ENCODE data around the gene POLR2F.
"Not testable (repeated sequence)": the region's sequence is repeated elsewhere in the genome, so short reads cannot be mapped to it uniquely, and the experiment has no call there.

Gene POLR2F

GRCh38 chr22:37930952-37931440 lies 22.5 kb upstream of the POLR2F start:
- Mint-ChIP-seq H3K36me3 (ENCODE audit: low read depth) (peaks cover 10% of the 10 kb centered on the region), H3K4me3 (no peak overlapping the region), H3K27ac (no peak overlapping the region), H3K9me3 (no peaks in the 10 kb centered on the region), H3K27me3 (ENCODE audit: low read depth) (no peaks in the 10 kb centered on the region), H3K4me1 (ENCODE audit: low read depth) (peaks cover 7% of the 10 kb centered on the region)
- DNase-seq (ENCODE audit: low spot score), result no peak

DNA sequence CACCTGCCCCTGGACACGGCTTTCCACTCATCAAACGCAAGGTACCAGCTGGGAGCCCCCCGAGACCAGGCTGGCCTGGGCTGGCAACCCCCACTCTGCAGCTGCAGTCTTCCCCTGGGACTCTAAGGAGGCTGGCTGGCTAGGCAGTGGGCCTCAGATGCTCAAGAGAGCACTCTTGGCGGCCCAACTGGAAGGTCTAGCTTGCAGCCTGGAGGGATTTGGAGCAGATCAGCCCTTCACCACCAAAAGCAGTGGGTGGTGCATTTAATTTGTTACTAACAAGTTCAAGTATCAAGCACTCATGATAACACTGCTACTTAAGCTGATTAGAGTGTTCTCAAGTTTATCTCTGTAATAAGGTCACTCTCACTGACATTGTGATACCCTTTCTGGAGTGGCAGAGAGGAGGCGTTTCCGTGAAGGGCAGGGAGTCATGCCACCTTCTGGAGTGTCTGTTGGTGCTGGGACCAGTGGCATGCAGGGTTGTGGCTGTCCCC lies 21.6 kb upstream of the POLR2F start:
- Mint-ChIP-seq H3K4me3 (no peak overlapping the region), H3K27ac (no peak overlapping the region), H3K9me3 (no peaks in the 10 kb centered on the region), H3K4me1 (ENCODE audit: low read depth) (peaks cover 7% of the 10 kb centered on the region), H3K27me3 (ENCODE audit: low read depth) (no peaks in the 10 kb centered on the region), H3K36me3 (ENCODE audit: low read depth) (peaks cover 12% of the 10 kb centered on the region)
- no peak for DNase-seq (ENCODE audit: low spot score)

- Mint-ChIP-seq H3K36me3 (ENCODE audit: low read depth) (peaks cover 13% of the 10 kb centered on the region), H3K27ac (no peak overlapping the region), H3K9me3 (no peaks in the 10 kb centered on the region)
Observed at GRCh38 chr22:37932401-37932800, 21.1 kb upstream of the POLR2F start.

GRCh38 chr22:37932821-37933578 lies 20.5 kb upstream of the POLR2F start:
- Mint-ChIP-seq H3K27ac (no peak overlapping the region), H3K36me3 (ENCODE audit: low read depth) (peaks cover 19% of the 10 kb centered on the region), H3K4me1 (ENCODE audit: low read depth) (peaks cover 7% of the 10 kb centered on the region), H3K27me3 (ENCODE audit: low read depth) (no peaks in the 10 kb centered on the region), H3K4me3 (no peak overlapping the region), H3K9me3 (no peaks in the 10 kb centered on the region)
- DNase-seq (ENCODE audit: low spot score), result no peak

More at GRCh38 chr22:37932401-37932800, 21.1 kb upstream of the POLR2F start:
- Mint-ChIP-seq H3K4me1 (ENCODE audit: low read depth) (peaks cover 7% of the 10 kb centered on the region), H3K4me3 (no peak overlapping the region), H3K27me3 (ENCODE audit: low read depth) (no peaks in the 10 kb centered on the region)
- no peak for DNase-seq (ENCODE audit: low spot score)

- Mint-ChIP-seq H3K27ac (no peak overlapping the region), H3K4me1 (ENCODE audit: low read depth) (peaks cover 7% of the 10 kb centered on the region), H3K36me3 (ENCODE audit: low read depth) (peaks cover 13% of the 10 kb centered on the region), H3K27me3 (ENCODE audit: low read depth) (no peaks in the 10 kb centered on the region), H3K9me3 (no peaks in the 10 kb centered on the region), H3K4me3 (no peak overlapping the region)
- DNase-seq (ENCODE audit: low spot score), result peak; percentile 87
Observed at GRCh38 chr22:37933711-37934376, 19.7 kb upstream of the POLR2F start.

DNA sequence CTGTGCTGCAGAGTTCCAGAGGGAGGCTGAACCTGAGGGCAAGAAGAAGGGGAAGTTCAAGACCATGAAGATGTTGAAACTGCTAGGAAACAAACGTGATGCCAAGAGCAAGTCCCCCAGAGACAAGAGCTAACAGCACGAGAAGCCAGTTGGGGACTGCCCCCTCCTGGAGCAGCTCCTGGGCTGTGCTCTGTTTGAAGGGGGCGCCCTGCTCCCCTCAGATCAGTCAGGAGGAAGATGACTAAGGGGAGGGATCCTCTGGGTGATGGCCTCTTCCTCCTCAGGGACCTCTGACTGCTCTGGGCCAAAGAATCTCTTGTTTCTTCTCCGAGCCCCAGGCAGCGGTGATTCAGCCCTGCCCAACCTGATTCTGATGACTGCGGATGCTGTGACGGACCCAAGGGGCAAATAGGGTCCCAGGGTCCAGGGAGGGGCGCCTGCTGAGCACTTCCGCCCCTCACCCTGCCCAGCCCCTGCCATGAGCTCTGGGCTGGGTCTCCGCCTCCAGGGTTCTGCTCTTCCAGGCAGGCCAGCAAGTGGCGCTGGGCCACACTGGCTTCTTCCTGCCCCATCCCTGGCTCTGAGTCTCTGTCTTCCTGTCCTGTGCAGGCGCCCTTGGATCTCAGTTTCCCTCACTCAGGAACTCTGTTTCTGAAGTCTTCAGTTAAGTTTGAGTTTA lies 12.7 kb upstream of the POLR2F start:
- no peaks in the 10 kb centered on the region for H3K9me3 Mint-ChIP-seq
- DNase-seq (ENCODE audit: low spot score), result no peak
- H3K4me3 Mint-ChIP-seq, result no peak overlapping the region
- H3K27me3 Mint-ChIP-seq (ENCODE audit: low read depth), result no peaks in the 10 kb centered on the region
- peak overlapping the region; percentile 36 for H3K27ac Mint-ChIP-seq
- peaks cover 15% of the 10 kb centered on the region for H3K36me3 Mint-ChIP-seq (ENCODE audit: low read depth)
- H3K4me1 Mint-ChIP-seq (ENCODE audit: low read depth), result no peaks in the 10 kb centered on the region

DNA sequence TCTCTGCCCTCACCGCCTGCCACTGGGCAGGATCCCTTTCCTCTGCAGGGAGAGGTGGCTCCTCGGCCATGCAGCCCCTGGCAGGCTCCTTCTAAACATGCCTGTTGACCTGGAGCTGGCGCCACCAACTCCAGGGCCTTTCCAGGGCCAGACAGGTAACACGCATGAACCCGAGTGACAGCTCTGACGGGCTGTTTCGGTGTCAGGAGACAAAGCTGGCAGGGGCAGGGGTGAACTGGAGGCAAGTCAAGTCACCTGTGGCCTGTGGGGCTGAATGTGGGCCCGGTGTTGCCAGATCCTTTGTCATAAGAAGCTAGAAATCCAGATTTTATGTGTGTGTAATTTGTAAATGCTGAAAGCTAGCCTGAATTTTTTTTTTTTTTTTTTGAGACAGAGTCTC lies 11.4 kb upstream of the POLR2F start:
- no peak overlapping the region for H3K4me3 Mint-ChIP-seq
- peaks cover 13% of the 10 kb centered on the region for H3K36me3 Mint-ChIP-seq (ENCODE audit: low read depth)
- no peak overlapping the region for H3K27ac Mint-ChIP-seq
- DNase-seq (ENCODE audit: low spot score), result no peak
- H3K9me3 Mint-ChIP-seq, result no peaks in the 10 kb centered on the region
- H3K4me1 Mint-ChIP-seq (ENCODE audit: low read depth), result no peaks in the 10 kb centered on the region
- H3K27me3 Mint-ChIP-seq (ENCODE audit: low read depth), result no peaks in the 10 kb centered on the region

GRCh38 chr22:37943136-37943824 lies 10.2 kb upstream of the POLR2F start:
- Mint-ChIP-seq H3K4me3 (no peak overlapping the region), H3K9me3 (no peaks in the 10 kb centered on the region), H3K27ac (no peak overlapping the region), H3K27me3 (ENCODE audit: low read depth) (no peaks in the 10 kb centered on the region), H3K36me3 (ENCODE audit: low read depth) (peaks cover 6% of the 10 kb centered on the region), H3K4me1 (ENCODE audit: low read depth) (no peaks in the 10 kb centered on the region)
- DNase-seq (ENCODE audit: low spot score), result no peak

DNA sequence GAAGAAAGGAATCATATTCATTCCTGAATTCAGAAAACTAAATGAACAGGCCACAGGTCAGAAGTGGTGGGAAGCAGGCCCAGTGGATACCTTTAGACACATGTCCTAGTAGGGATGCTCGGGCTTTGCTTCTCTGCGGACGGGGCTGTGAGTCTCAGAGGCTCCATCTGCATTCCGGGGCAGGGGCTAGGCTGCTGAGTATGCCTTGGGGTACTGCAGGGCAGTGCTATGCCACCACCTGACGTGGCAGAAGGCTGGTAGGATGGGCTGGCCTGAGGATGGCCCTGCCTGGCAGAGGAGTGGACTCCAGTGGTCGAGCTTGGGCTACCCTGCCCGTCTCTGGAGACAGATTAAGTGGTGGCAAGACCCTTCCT lies 9.7 kb upstream of the POLR2F start:
- no peaks in the 10 kb centered on the region for H3K27me3 Mint-ChIP-seq (ENCODE audit: low read depth)
- no peak overlapping the region for H3K27ac Mint-ChIP-seq
- H3K36me3 Mint-ChIP-seq (ENCODE audit: low read depth), result peaks cover 6% of the 10 kb centered on the region

DNA sequence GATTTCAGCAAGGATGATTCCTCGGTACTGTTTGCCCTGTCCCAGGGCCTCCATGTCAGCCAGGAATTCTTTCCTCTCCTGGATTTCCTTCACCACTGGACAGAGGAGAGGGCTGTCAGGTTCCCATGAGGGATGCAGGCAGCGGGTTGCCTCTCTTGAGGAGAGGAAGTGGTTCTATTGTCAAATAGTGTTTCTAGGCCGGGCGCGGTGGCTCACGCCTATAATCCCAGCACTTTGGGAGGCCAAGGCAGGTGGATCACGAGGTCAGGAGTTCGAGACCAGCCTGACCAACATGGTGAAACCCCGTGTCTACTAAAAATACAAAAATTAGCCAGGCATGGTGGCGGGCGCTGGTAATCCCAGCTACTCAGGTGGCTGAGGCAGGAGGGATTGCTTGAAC lies 9.1 kb upstream of the POLR2F start:
- H3K9me3 Mint-ChIP-seq; H3K36me3 Mint-ChIP-seq (ENCODE audit: low read depth); H3K27me3 Mint-ChIP-seq (ENCODE audit: low read depth); H3K4me1 Mint-ChIP-seq (ENCODE audit: low read depth); H3K4me3 Mint-ChIP-seq; H3K27ac Mint-ChIP-seq; DNase-seq (ENCODE audit: low spot score): not testable (repeated sequence)

More for the DNA sequence above, 9.7 kb upstream of the POLR2F start:
- DNase-seq (ENCODE audit: low spot score), result no peak
- Mint-ChIP-seq H3K4me1 (ENCODE audit: low read depth) (no peaks in the 10 kb centered on the region), H3K4me3 (no peak overlapping the region), H3K9me3 (no peaks in the 10 kb centered on the region)

GRCh38 chr22:37947142-37947795 lies 6.2 kb upstream of the POLR2F start:
- not testable (repeated sequence) for H3K9me3 Mint-ChIP-seq; DNase-seq (ENCODE audit: low spot score); H3K27me3 Mint-ChIP-seq (ENCODE audit: low read depth); H3K36me3 Mint-ChIP-seq (ENCODE audit: low read depth); H3K4me3 Mint-ChIP-seq; H3K27ac Mint-ChIP-seq; H3K4me1 Mint-ChIP-seq (ENCODE audit: low read depth)

- Mint-ChIP-seq H3K36me3 (ENCODE audit: low read depth) (peaks cover 7% of the 10 kb centered on the region), H3K4me1 (ENCODE audit: low read depth) (peaks cover 17% of the 10 kb centered on the region), H3K4me3 (no peak overlapping the region), H3K27ac (no peak overlapping the region), H3K9me3 (no peaks in the 10 kb centered on the region), H3K27me3 (ENCODE audit: low read depth) (peaks cover 13% of the 10 kb centered on the region)
- DNase-seq (ENCODE audit: low spot score), result no peak
Observed at GRCh38 chr22:37951305-37951704, 2.2 kb upstream of the POLR2F start.

DNA sequence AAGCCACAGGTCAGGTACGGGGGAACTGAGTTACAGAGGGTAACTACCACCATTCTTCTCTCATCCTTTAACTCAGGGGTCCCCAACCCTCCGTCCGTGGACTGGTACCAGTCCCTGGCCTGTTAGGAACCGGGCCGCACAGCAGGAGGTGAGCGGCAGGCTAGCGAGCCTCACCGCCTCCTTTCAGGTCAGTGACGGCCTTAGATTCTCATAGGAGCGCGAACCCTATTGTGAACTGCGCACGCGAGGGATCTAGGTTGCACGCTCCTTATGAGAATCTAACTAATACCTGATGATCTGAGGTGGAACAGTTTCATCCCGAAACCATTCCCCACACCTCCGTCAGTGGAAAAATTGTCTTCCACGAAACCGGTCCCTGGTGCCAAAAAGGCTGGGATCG lies 870 bp upstream of the POLR2F start:
- not testable (repeated sequence) for H3K9me3 Mint-ChIP-seq; DNase-seq (ENCODE audit: low spot score); H3K27ac Mint-ChIP-seq
- Mint-ChIP-seq H3K27me3 (ENCODE audit: low read depth) (peaks cover 13% of the 10 kb centered on the region), H3K4me3 (peak overlapping the region; percentile 97), H3K36me3 (ENCODE audit: low read depth) (peaks cover 18% of the 10 kb centered on the region), H3K4me1 (ENCODE audit: low read depth) (peaks cover 17% of the 10 kb centered on the region)

Data from T-helper 2 cell treated with Interferon-gamma antibody and Interleukin-4, amounts not matched to agents 5 μg/mL and 100 μg/mL, for 36 hours (primary cell).